ENCODE results near the gene CPE.

- TF ChIP-seq GATA2 (IDR thresholded peaks at IDR 0.05; ENCODE audit: insufficient read depth, insufficient read length, low read depth, low read length) (no peak), EZH2 (IDR thresholded peaks at IDR 0.05; ENCODE audit: borderline replicate concordance, low read depth, low read length, severe bottlenecking) (no peak), CTCF (IDR thresholded peaks at IDR 0.05; ENCODE audit: extremely low read depth in 1 of 2, insufficient read depth in 1 of 2, low read depth in 1 of 2, low read length in 2 of 2) (no peak), POLR2AphosphoS5 (IDR thresholded peaks at IDR 0.05; ENCODE audit: insufficient read depth, low read depth, low read length) (no peak)
Measured at GRCh38 chr4:165360041-165360695, 18.6 kb upstream of the CPE start.

Measured in endothelial cell of umbilical vein (primary cell).